B cell (primary cell): ENCODE measurements around the gene FYB2.

Experiments
- CTCF ChIP-seq: fragments of 200-600 bp; IDR thresholded peaks from one replicate; pipeline ENCODE4 v1.8.0; 2022; ENCODE audit warnings: antibody characterized with exemption, mild to moderate bottlenecking
- EZH2 ChIP-seq: IDR thresholded peaks from 2 replicates; pipeline ENCODE4 v1.6.1; 2012; ENCODE audit warnings: borderline replicate concordance, low read depth, mild to moderate bottlenecking, moderate library complexity, low read length; ENCODE audit not compliant: insufficient read depth, poor library complexity, severe bottlenecking

- no peak for TF ChIP-seq CTCF
- no peak for TF ChIP-seq EZH2
These were observed 2.9 kb downstream of the FYB2 start for GRCh38 chr1:56816264-56816663.
